Activated T-helper 17 cell treated with anti-CD3 and anti-CD28 coated beads, Interleukin-2, amount 50 U/mL, for 72 hours (primary cell): Measurements from ENCODE around the gene LRRC8A. TPM values are rescaled to one million over a fixed set of nuclear protein-coding genes. Genes with fewer than 3 reads are reported as not detected.

Experiments used
- ATAC-seq: fragments of 150-1000 bp; cut with Tn5 transposase; replicated peaks from 2 replicates; pipeline ENCODE4 v1.10.0; 2021; ENCODE audit warnings: mild to moderate bottlenecking, moderate library complexity
- H3K27ac Mint-ChIP-seq: one replicate; pipeline ENCODE4 v1.8.0; 2022; ENCODE audit warnings: mixed read lengths
- H3K27me3 Mint-ChIP-seq: one replicate; pipeline ENCODE4 v1.8.0; 2022; ENCODE audit warnings: mixed read lengths
- H3K36me3 Mint-ChIP-seq: one replicate; pipeline ENCODE4 v1.8.0; 2022; ENCODE audit warnings: low read depth, mild to moderate bottlenecking, mixed read lengths
- H3K4me1 Mint-ChIP-seq: one replicate; pipeline ENCODE4 v1.8.0; 2022; ENCODE audit warnings: mixed read lengths
- H3K4me3 Mint-ChIP-seq: one replicate; pipeline ENCODE4 v1.8.0; 2022; ENCODE audit warnings: mild to moderate bottlenecking, mixed read lengths
- H3K9me3 Mint-ChIP-seq: one replicate; pipeline ENCODE4 v1.8.0; 2022; ENCODE audit warnings: mixed read lengths
- total RNA-seq, 2 donors: library from RNA; stranded (reverse); gene quantifications; one replicate each; pipeline ENCODE4 v1.2.3, GENCODE V29; 2022

LRRC8A gene
- total RNA-seq, 2 donors from 2014 or later: 19.3 to 24.5 TPM

DNA sequence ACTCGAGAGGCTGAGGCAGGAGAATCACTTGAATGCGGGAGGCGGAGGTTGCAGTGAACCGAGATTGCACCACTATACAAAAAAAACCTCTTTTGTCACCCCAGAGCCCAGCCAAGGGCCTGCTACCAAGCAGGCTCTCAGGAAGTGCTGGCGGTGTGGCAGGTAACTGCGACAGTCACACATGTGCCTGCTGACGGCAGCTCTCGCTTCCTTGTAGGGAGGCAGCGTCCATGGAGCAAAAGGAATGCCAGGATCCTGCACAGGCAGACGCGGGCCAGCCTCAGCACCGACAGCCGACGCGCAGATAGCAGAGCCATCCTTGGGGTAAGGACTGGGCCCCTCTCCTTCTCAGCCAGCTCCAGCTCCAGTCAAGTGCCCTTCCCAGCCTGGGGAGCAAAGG, 3.9 kb downstream of the LRRC8A start:
- H3K4me3 Mint-ChIP-seq: peak overlapping the region; percentile 5
- no peak for ATAC-seq
- H3K36me3 Mint-ChIP-seq: peaks cover 74% of the 10 kb centered on the region
- no peaks in the 10 kb centered on the region for H3K27me3 Mint-ChIP-seq
- H3K27ac Mint-ChIP-seq: peak overlapping the region; percentile 81
- no peaks in the 10 kb centered on the region for H3K9me3 Mint-ChIP-seq
- H3K4me1 Mint-ChIP-seq: peaks cover 15% of the 10 kb centered on the region

GRCh38 chr9:128886211-128886891, 4.4 kb downstream of the LRRC8A start:
- Mint-ChIP-seq H3K4me3 (peak overlapping the region; percentile 5), H3K36me3 (peaks cover 75% of the 10 kb centered on the region), H3K27ac (peak overlapping the region; percentile 81), H3K27me3 (no peaks in the 10 kb centered on the region), H3K9me3 (no peaks in the 10 kb centered on the region), H3K4me1 (peaks cover 15% of the 10 kb centered on the region)
- ATAC-seq: no peak

GRCh38 chr9:128887049-128887448, 5.1 kb downstream of the LRRC8A start:
- no peak overlapping the region for H3K4me3 Mint-ChIP-seq
- ATAC-seq: no peak
- peaks cover 68% of the 10 kb centered on the region for H3K36me3 Mint-ChIP-seq
- H3K9me3 Mint-ChIP-seq: no peaks in the 10 kb centered on the region
- H3K27me3 Mint-ChIP-seq: no peaks in the 10 kb centered on the region
- H3K4me1 Mint-ChIP-seq: peaks cover 18% of the 10 kb centered on the region
- H3K27ac Mint-ChIP-seq: no peak overlapping the region

- Mint-ChIP-seq H3K36me3 (peaks cover 64% of the 10 kb centered on the region), H3K27me3 (no peaks in the 10 kb centered on the region), H3K9me3 (no peaks in the 10 kb centered on the region), H3K4me3 (no peak overlapping the region), H3K27ac (no peak overlapping the region), H3K4me1 (peaks cover 18% of the 10 kb centered on the region)
- no peak for ATAC-seq
Measured at GRCh38 chr9:128887914-128888350, 6.0 kb downstream of the LRRC8A start.

- no peaks in the 10 kb centered on the region for H3K9me3 Mint-ChIP-seq
- ATAC-seq: no peak
- H3K27ac Mint-ChIP-seq: peak overlapping the region; percentile 52
- H3K4me1 Mint-ChIP-seq: peaks cover 17% of the 10 kb centered on the region
- H3K36me3 Mint-ChIP-seq: peaks cover 61% of the 10 kb centered on the region
- H3K4me3 Mint-ChIP-seq: no peak overlapping the region
- no peaks in the 10 kb centered on the region for H3K27me3 Mint-ChIP-seq
Measured at GRCh38 chr9:128891321-128892220, 9.6 kb downstream of the LRRC8A start.

DNA sequence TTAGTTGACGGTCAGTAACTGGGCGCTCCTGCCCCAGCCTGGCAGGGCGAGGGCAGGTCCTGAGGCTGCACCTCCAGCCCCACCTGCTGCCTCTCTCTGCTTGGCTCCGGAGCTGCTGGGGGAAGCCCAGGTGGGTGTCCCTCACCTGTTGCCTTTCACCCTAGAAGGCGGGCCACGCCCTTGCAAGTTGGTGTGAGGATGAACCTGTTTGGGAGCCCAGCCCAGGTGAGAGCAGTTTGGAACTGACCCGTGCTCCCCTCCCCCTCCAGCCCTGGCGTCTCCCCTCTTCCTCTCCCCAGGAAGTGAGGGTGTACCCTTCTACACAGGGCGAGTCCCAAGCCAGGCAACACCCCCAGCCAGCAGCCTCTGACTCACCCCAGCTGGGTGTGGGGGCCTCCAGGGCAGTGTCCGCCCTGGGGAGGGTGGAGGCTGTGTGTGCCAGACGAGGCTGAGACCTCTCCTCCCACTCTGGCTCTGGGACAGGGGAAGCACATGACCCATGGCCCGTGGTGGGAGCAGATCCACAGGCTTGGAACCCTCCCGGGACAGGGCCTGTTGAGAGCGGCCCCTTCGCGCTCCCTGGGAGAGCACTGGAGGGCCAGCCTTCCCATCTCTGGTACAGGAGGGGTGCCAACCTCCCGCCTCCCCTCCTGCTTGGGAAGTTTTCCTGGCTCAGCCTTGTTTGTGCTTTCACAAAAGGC, 10.4 kb downstream of the LRRC8A start:
- H3K27me3 Mint-ChIP-seq: no peaks in the 10 kb centered on the region
- peaks cover 63% of the 10 kb centered on the region for H3K36me3 Mint-ChIP-seq
- no peak overlapping the region for H3K4me3 Mint-ChIP-seq
- H3K9me3 Mint-ChIP-seq: no peaks in the 10 kb centered on the region
- H3K27ac Mint-ChIP-seq: no peak overlapping the region
- peaks cover 16% of the 10 kb centered on the region for H3K4me1 Mint-ChIP-seq
- ATAC-seq: peak; percentile 34

DNA sequence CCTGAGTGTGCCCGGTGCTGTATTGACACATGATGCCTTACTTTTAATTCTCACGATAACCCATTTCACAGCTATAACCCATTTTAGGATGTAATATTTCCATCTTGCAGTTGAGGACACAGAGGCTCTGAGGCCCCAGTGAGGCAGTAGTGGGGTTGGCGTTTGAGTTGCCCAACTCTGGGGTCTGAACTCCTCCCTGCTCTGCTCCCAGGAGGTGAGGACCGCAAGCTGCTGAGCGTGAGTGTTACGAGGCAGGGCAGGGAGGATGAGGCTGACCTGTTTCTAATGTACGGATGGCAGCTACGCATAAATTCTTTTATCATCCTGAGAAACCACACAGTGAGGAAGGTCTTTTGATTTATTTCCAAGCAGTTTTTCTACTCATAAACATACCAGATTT, 11.4 kb downstream of the LRRC8A start:
- Mint-ChIP-seq H3K9me3 (no peaks in the 10 kb centered on the region), H3K27me3 (no peaks in the 10 kb centered on the region), H3K36me3 (peaks cover 61% of the 10 kb centered on the region), H3K4me3 (peak overlapping the region; percentile 46), H3K4me1 (peaks cover 22% of the 10 kb centered on the region), H3K27ac (peak overlapping the region; percentile 76)
- ATAC-seq: no peak

DNA sequence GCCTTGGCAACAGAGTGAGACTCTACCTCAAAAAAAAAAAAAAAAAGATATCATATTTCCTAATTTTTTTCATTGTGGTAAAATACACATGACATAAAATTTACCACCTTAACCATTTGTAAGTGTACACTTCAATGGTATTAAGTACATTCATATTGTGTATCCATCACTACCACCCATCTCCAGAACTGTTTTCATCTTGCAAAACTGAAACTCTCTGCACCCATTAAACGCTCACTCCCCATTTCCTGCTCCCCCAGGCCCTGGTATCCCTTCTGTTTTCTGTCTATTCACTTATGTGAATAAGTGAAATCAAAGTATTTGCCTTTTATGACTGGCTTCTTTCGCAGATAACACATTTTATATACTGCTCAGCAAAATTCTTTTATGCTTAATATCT, 12.8 kb downstream of the LRRC8A start:
- H3K27me3 Mint-ChIP-seq: no peaks in the 10 kb centered on the region
- H3K36me3 Mint-ChIP-seq: peaks cover 56% of the 10 kb centered on the region
- peak overlapping the region; percentile 3 for H3K4me3 Mint-ChIP-seq
- peak; percentile 64 for ATAC-seq
- no peaks in the 10 kb centered on the region for H3K9me3 Mint-ChIP-seq
- H3K4me1 Mint-ChIP-seq: peaks cover 33% of the 10 kb centered on the region
- H3K27ac Mint-ChIP-seq: peak overlapping the region; percentile 18

- ATAC-seq: no peak
- Mint-ChIP-seq H3K27ac (peak overlapping the region; percentile 18), H3K36me3 (peaks cover 50% of the 10 kb centered on the region), H3K27me3 (no peaks in the 10 kb centered on the region), H3K4me3 (no peak overlapping the region), H3K9me3 (no peaks in the 10 kb centered on the region), H3K4me1 (peaks cover 38% of the 10 kb centered on the region)
Measured at GRCh38 chr9:128895556-128895955, 13.6 kb downstream of the LRRC8A start.

- Mint-ChIP-seq H3K27me3 (no peaks in the 10 kb centered on the region), H3K27ac (peak overlapping the region; percentile 93), H3K4me1 (peaks cover 40% of the 10 kb centered on the region), H3K36me3 (peaks cover 40% of the 10 kb centered on the region), H3K9me3 (no peaks in the 10 kb centered on the region), H3K4me3 (peak overlapping the region; percentile 67)
- ATAC-seq: no peak
Measured at GRCh38 chr9:128898382-128898781, 16.4 kb downstream of the LRRC8A start.

DNA sequence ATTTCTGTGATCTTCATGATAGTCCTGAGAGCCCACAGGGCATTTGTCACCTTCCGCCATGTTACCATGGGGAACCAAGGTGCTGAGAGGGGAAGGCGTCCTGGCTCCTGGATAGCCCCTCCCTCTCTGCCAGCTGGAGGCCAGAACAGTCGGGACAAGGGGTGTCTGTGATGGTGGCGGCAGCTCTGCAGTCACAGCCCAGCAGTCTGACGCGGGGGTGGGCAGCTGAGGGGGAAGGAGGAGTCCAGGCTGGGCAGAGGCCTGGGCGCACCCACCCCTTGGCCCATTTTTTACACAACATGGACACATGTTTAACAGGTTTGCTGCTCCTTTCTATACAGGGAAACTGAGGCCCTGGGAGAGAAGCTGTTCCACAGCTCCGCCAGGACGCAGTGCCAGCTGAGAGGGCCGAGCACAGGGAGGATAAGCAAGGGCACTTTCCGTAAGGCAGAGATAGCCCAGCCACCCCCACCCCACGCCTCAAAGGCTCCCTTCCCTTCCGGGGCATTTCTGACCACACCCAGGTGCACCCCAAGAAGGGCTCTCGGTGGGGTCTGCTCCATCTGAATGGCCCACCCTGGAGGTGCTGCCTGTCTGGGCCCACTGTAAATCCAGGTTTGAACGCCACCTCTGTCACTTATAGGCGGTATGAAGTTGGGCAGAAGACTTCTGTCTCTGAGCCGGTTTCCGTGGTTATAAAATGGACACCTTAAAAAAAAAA, 17.1 kb downstream of the LRRC8A start:
- Mint-ChIP-seq H3K36me3 (peaks cover 36% of the 10 kb centered on the region), H3K4me1 (peaks cover 38% of the 10 kb centered on the region), H3K4me3 (peak overlapping the region; percentile 67), H3K27ac (peak overlapping the region; percentile 93), H3K9me3 (no peaks in the 10 kb centered on the region), H3K27me3 (no peaks in the 10 kb centered on the region)
- no peak for ATAC-seq

GRCh38 chr9:128899566-128900322, 17.8 kb downstream of the LRRC8A start:
- Mint-ChIP-seq H3K4me1 (peaks cover 36% of the 10 kb centered on the region), H3K36me3 (peaks cover 34% of the 10 kb centered on the region), H3K27ac (peak overlapping the region; percentile 93), H3K27me3 (no peaks in the 10 kb centered on the region), H3K9me3 (no peaks in the 10 kb centered on the region), H3K4me3 (peak overlapping the region; percentile 67)
- peak; percentile 72 for ATAC-seq

DNA sequence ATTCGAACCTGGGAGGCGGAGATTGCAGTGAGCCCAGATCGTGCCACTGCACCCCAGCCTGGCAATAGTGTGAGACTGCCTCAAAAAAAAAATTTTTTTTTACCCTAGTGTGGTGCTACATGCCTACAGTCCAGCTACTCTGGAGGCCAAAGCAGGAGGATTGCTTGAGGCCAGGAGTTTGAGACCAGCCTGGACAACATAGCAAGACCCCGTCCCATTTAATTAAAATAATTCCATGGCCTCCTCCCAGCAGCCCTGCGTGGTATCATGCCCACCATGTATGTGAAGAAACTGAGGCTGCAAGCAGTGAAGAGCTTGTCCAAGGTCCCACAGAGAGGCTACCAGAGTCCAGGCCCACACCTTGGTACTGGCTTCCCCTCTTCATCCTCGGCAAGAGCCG, 19.4 kb downstream of the LRRC8A start:
- Mint-ChIP-seq H3K4me1 (peaks cover 29% of the 10 kb centered on the region), H3K9me3 (no peaks in the 10 kb centered on the region), H3K27ac (peak overlapping the region; percentile 88), H3K36me3 (peaks cover 21% of the 10 kb centered on the region), H3K4me3 (peak overlapping the region; percentile 76), H3K27me3 (no peaks in the 10 kb centered on the region)
- ATAC-seq: no peak
